GM10847 (cell line): Measurements from ENCODE around the gene LRRN2.

Experiments
- POLR2A ChIP-seq: IDR thresholded peaks from 2 replicates; pipeline ENCODE4 v1.6.1; 2011; ENCODE audit not compliant: insufficient read length; ENCODE audit errors: extremely low read depth

The LRRN2 gene

DNA sequence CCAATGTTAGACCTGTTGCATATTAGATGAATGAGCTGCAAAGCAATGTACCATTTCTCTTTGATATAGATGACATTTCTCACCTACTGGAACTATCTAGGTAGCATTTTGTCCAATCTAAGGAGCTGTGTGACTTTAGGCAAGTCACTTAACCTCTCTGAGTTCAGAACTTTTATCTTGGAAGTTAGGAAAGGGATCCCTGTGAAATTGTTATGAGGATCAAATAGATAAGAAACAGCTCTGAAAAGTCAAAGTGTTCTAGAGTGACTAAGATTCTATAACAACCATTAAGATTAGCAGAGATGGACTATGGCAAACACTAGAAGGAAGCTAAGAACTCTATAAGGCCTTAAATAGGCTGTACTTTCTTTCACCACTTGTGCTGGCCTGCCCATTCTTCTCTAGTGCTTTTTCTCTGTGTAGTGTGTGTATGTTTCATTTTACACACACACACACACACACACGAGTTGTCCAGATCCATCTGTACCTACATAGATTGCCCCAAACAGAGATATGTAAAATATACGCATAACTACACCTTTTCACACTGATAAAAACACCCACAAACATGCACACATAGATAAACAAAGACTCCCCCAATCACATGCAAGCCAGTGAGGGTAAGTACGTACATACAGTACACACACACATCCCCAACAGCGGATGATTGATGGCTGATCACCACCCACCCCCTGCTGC lies 19.4 kb upstream of the LRRN2 start:
- no peak for TF ChIP-seq POLR2A

DNA sequence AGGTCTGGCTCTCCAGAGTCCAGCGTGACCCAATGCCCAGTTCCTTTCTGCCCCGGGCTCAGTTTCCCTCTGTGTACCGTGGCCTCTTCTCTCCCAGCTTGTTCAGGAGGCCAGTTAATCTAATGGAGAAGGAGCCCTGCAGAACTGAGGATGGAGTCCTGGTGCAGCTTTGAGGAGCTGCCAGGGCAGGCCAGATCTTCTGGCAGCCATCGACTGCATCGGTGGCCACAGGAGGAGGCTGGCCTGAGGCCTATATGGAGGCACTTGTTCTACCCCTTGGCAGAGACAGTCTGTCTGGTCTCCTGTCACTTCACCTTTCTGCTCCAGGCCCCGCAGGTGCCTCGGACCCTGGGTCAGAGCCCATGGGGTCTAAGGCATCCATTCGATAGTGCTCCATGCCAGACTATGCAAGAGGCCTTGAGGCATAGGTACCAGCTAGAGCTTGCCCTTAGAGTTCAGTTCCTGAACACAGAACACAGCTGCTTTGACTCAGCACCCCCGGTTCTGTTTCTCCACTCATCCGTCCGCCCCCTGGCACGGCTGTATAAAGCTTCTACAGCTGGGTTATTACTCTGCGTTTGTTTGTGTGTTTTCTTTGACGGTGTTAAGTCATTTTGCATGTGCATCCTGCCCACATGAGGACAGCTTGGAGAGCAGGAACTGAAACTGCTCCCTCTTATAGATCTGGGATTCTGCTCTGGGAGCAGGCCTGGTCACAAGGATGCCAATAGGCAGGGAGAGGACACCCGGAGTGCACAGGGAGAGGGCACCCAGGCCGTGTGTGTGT lies 18.5 kb upstream of the LRRN2 start:
- TF ChIP-seq POLR2A: no peak

DNA sequence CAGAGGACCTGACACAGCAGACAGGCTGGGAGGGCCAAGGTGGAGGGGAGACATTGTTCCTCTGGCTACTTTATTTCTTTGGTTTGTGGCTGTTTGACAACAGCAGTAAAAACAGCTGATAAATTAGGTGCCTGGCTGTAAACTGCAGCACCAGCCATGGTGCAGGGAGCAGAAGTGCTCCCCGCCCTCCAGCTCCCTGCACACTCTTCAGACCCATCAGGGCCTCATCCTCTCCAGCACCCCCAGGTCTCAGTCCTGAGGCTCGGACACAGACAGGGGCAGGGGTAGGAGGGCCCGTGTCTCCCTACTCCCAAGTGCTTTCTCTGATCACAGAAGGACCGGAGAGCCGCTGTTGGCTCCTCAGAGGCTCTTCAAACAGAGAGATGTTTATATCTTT lies 17.7 kb upstream of the LRRN2 start:
- TF ChIP-seq POLR2A: no peak

DNA sequence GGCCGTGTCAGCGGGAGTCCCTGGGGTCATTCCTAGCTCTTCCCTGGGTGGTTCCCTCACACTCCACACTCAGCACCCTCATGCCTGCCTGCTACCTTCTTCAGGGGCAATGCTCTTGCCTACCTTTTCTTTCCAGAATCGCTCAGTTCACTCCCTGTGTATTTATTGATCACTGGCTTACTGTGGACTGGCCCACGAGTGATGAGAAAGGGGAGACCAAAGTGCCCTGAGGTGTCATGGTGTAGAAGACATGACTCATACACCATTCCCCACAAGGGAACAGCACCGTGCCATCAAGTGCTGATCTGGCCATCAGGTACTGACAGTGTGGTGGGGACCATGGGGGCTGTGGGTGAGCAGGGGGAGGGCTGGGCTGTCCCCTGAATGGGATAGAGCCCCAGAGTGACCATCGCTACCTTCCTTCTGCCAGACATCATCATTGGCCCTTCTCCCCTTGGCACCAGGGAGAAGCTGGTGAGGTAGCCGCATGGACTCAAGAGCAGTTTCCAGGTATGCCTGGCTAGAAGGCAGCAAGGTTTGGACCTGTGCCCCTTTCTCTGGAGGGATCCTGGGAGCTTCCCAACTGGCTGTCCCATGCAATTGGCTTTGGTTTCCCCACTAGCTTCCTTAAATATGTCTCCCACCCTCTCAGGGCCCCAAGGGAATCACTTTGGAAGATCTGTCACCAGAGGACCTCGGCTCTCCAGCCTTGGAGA lies 17.2 kb upstream of the LRRN2 start:
- TF ChIP-seq POLR2A: no peak

DNA sequence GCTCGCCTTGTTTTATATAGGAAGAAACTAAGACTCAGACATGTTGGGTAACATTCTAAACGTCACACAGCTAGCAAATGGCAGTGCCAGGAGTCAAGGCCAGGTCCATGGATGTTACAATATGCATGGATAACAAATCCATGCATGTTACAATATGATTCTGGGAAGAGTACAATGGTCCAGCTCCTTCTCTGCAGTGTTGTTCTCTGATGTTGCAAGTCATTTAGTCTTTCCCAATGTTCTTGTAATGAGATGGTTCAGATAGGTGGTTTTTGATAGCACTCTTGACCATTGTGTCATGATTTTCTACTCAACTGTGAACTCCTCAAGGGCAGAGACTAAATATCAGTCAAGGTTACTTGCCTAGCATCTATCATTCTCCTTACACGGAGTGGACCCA lies 15.7 kb upstream of the LRRN2 start:
- no peak for TF ChIP-seq POLR2A

DNA sequence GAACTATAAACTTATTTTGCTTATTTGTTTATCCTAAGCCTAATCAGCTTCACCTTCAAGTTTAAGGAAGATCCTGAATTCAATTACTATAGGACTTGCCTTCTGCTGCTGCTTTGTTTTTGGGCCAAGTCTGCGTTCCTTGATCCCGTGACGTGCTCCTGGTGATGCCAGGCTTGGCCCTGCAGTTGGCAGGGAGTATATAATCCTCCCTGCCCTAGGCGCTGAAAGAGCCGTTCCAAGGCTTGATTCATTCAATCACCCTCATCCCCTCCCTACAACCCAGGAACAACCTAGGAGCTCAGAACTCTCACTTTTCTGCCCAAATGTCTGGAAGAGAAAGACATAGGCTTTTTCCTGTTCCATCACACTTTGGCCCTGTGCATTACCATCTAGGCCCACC lies 12.4 kb upstream of the LRRN2 start:
- TF ChIP-seq POLR2A: no peak

DNA sequence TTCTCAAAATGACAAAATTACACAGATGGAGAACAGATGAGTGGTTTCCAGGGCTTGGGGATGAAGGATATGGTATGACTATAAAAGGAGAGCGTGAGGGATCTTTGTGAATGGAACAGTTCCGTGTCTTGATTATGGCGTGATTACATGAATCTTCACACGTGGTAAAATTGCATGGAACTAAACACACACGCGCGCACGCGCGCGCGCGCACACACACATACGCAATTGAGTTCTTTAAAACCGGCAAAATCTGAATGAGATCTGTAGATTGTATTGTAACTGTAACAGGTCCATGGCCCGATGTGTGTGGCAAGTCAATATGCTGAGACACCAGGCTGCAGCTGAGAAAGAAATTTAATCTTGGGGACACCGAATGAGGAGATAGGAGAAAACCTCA lies 11.1 kb upstream of the LRRN2 start:
- TF ChIP-seq POLR2A: no peak

DNA sequence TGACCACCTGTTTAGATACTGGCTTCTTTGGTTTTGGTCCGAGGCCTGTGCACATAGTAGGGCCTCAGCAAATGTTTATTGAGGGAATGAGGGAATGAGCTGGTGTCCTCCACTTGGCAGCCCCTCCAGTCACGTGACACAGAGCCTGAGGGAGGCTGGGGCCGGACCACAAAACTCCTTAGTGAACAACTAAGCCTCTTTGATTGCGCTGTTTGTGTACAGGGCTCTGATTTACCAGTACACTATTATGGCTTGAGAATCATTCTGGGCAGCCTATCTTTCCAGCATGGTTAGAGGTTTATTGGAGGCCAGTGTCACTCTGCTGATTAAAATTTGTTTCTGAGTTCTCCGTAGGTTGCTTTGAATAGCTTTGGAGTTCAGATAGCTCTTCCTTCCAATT lies 10.2 kb upstream of the LRRN2 start:
- TF ChIP-seq POLR2A: no peak

DNA sequence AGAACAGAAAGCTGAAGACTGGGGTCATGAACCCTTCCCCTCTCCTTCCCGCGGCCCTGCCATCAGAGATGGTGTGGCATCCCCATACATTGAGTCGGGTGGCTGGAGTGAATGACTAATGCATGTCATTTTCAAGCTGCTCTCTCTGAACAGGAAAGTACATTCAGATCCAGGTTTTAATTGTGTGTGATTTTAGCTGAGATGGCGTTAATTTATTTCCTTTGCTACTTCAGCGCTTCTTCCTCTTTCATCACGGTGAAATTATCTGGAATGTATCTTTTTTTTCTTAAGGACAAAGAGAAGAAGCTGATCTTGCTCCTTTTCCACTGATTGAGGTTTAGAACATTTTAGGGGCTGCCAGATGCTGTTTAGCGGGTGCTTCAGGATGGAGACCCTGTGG lies 8.6 kb upstream of the LRRN2 start:
- TF ChIP-seq POLR2A: no peak

DNA sequence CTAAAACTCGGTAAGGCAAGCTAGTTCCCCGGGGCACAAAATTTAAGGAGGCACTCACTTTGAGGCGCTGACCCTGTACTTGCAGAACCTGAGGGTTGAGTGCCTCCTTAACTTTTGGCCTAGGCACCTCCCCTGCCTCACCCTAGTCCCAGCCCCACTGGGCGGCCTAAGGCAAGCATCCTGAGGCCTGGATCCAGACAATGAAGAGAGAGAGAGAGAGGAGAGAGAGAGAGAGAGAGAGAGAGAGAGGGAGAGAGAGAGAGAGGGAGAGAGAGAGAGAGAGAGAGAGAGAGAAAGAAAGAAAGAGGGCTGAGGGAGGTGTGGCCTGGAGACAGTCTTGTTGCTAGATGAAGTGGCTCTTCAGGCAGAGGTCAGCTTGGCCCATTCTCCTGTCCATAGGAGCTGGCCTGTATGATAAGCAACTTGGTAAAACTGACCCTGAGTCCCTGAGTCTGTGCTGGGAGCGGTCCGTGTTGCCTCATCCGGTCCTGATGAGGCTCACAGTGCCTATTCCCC lies 7.4 kb upstream of the LRRN2 start:
- no peak for TF ChIP-seq POLR2A

DNA sequence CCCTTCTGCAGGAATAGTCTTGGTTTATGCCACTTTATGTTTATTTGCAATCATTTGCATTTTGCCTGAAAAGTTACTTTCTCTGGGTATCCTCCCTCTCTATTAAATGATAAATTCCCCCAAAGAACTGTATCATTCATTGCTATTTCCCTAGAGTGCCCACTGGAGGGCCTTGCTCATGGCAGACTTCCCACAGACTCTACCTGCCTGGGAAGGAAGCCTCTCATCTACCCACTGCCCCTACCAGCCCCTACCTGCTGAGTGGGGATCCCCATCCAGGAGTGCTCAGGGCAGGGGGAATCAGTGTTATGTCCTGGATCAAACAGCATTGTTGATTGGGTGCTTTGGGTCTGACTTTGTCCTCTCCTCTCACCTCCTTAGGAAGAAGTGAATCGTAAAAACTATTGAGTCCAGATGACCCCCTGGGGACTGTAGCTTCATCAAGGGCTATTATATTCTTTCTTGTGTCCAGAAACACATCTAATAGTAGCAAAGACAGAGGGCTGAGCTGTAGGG lies 6.8 kb upstream of the LRRN2 start:
- TF ChIP-seq POLR2A: no peak

DNA sequence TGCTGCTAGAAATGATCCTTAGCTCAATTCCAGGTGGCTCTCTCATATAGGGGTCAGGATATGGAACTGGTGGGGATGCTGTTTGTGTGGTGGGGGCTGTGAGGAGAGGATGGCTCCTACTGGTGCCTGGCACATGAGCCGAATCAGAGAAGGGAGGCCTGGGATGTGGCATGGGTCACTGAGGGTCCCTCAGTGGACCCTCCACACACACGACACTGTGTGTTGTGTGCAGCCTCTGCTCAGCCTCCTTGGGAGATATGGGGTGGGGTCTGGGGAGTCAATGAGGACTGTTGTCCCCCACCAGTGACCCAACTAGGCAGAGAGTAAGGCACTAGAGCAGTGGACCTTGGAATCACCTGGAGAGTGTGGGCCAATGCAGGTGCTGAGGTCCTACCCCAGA lies 3.2 kb upstream of the LRRN2 start:
- no peak for TF ChIP-seq POLR2A

DNA sequence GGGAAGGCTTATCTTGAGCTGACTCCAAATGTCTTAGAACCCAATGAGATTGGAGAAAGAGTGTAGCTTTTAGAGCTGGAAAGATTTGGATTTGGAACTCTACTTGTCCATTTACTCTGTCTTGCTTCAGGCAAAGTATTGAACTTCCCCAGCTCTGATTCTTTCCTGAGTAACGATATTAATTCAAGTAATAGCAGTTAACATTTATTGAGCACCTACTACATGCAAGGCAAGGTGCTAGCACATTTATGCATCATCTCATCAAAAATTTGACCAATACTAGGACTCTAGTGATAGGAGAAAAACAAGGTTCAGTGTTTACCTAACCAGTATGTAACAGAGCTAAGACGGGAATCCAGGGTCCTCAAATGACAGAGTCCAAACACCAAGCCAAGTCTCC lies 2.5 kb upstream of the LRRN2 start:
- TF ChIP-seq POLR2A: no peak

DNA sequence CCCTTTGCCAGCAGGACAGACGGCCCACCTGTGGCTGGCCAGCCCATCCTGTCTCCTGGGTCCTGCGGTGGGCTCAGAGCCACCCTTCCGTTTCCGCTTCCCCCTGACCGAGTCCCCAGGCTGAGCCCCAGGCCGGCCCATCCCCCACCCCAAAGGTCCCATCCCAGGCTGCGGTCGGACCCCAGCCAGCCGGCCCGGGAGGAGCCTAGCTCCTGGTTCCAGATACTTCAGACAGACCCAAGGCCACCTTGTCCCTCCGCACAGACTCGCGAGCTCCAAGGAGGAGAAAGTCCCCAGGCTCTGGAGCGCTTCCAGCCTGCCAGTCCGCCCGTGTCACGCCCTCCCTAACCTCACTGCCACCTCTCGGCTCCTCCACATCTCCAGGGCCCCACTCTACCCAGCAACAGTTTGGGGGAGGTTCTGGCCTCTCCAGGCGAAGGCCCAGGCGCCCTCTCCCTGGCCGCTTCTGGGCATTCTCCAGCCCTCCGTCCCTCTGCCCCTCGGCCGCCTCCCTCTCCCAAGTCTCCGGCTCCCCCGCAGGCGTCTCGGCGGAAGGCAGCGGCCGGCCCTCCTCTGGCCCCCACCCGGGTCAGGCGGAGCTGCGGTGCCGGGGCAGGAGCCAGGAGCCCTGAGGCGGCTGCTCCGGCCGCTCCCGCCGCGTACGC lies 835 bp downstream of the LRRN2 start:
- TF ChIP-seq POLR2A: no peak

DNA sequence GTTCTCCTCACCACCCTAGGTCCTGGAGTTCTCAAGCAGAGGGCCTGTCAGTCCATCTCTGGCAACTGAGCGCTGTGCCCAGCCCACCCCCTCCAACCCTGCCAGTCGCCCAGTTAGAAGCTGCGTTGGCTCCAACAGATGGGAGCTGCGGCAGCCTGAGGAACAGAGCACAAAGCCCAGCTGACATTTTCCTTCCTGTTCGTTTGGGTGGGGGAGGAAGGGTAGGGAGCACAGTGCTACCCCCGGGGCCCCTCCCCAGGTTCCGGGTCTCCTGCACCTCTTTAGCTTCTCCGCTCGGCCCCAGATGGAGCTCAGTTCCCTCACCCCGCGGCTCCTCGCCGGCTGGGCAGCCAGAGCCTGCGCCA lies 1.4 kb downstream of the LRRN2 start:
- no peak for TF ChIP-seq POLR2A

DNA sequence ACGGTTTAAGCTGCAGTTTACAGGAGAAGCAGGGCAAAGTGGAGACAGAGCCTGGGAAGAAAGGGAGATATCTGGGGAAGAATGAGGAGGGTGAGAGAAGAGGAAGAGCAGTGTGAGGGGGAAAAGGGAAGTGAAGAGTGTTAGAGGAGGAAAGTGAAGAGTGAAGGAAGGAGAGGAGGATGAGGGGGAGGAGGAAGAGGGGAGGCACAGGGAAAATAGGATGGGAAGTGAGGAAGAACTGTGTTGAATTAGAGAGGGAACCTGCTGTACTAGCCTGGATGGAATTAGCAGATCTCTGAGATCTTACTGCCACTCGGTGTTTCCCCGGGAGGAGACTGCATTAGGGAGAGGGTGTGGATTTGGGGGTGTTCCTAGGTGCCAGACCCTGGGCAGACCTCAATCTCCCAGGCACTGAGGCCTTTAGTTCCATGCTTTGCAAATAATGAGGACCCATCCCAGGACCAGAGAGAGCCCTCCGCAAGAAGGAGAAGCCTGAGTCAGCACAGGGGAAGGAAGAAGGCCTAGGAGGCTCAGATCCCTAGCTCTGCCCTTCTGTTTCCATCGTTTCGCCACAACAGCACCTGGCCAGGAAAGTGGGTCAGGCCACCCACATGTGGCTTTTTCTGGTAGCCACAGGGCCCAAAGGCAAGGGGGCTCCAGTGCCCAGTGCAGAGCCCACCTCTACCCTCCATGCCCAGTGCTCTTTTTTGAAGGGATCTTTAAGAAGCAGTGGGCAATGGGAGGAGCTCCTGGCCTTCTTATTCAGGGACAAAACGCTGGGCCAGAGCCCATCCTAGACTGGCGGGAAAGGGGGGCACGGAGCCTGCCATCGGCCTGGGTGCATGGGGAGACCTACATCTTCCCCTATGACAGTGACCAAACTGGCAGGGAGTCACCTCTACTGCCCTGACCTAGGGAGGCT lies 2.0 kb downstream of the LRRN2 start:
- TF ChIP-seq POLR2A: no peak
